Activated naive CD4-positive, alpha-beta T cell treated with anti-CD3 and anti-CD28 coated beads, Interleukin-2, amount 10 ng/mL, durations not matched to agents 5 hours and 36 hours (primary cell): ENCODE data around the gene MYL9. TPM values are rescaled to one million over a fixed set of nuclear protein-coding genes. Genes with fewer than 3 reads are reported as not detected.

ENCODE experiments used
- total RNA-seq, 2 experiments: library from RNA; stranded (reverse); gene quantifications; one replicate each; pipeline ENCODE4 v1.2.3, GENCODE V29; 2021

MYL9 gene
- total RNA-seq = under 1 TPM in 1 of 2 experiments, not detected in 1; 0.14 TPM

DNA sequence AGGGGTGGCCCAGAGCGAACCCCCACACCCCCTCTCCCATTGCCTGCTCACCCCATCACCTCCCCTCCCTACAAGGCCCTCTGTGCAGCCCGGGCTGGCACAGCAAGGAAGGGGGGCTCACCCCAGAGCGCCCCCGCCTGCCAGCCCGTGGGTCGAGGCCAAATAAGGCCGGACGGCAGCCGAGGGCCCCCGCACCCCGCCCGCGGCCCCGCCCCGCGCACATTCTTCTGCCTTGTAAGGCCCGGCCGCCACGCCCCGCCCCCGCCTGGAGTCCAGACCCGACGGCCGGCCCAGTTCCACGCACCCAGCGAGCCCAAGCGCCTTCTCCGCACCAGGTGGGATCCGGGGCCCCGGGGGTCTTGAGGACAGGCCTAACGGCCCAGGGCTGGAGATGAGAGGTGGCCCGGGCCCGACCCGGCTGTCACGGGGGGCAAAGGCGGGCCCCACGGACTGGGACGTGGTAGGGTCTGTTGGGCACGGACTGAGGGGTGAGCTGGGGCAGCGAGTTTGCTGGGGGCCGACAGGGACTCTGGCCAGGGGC, at the start of gene MYL9:
MYL9 (plus strand) TSS at position 293 of the 541 bp plus-strand sequence. CDS start 3,366 bp downstream, outside the sequence.

GRCh38 chr20:36573103-36573797, 31.9 kb downstream of the MYL9 start, which contains the start of gene TGIF2:
Gene TGIF2, plus strand, starts transcription at chr20:36573597. Its CDS starts 5,178 bp downstream, at chr20:36578775.

Other genes starting within 250 kb of the MYL9 start
- 10 to 100 TPM; 33.9 to 34.7 TPM for gene DLGAP4, start 235.2 kb upstream of the MYL9 start, total RNA-seq
- 10 to 100 TPM; 27.1 to 28.6 TPM for gene TGIF2, start 32.1 kb downstream of the MYL9 start, total RNA-seq
- gene RAB5IF, start 64.3 kb downstream of the MYL9 start, total RNA-seq = 10 to 100 TPM; 75.7 to 80.4 TPM
- 10 to 100 TPM; 65.7 to 65.9 TPM for gene SLA2, start 104.7 kb downstream of the MYL9 start, total RNA-seq
- gene NDRG3, start 204.6 kb downstream of the MYL9 start, total RNA-seq = 10 to 100 TPM; 31.0 to 31.3 TPM
- 10 to 100 TPM; 24.3 to 25.2 TPM for gene DSN1, start 232.2 kb downstream of the MYL9 start, total RNA-seq